Measurements from ENCODE around the gene CDC14B. TPM values are rescaled to one million over a fixed set of nuclear protein-coding genes. Genes with fewer than 3 reads are reported as not detected.
A peak's percentile ranks its signal among the peaks of the same experiment; 100 is the strongest.
"Not testable (repeated sequence)": the region's sequence is repeated elsewhere in the genome, so short reads cannot be mapped to it uniquely, and the experiment has no call there.

Gene CDC14B
- total and polyA plus RNA-seq, 2 experiments from 2014 or later: 48.5 to 49.4 TPM

GRCh38 chr9:96638606-96639364, 19.1 kb upstream of the CDC14B start:
- TF ChIP-seq, protein P1, sequence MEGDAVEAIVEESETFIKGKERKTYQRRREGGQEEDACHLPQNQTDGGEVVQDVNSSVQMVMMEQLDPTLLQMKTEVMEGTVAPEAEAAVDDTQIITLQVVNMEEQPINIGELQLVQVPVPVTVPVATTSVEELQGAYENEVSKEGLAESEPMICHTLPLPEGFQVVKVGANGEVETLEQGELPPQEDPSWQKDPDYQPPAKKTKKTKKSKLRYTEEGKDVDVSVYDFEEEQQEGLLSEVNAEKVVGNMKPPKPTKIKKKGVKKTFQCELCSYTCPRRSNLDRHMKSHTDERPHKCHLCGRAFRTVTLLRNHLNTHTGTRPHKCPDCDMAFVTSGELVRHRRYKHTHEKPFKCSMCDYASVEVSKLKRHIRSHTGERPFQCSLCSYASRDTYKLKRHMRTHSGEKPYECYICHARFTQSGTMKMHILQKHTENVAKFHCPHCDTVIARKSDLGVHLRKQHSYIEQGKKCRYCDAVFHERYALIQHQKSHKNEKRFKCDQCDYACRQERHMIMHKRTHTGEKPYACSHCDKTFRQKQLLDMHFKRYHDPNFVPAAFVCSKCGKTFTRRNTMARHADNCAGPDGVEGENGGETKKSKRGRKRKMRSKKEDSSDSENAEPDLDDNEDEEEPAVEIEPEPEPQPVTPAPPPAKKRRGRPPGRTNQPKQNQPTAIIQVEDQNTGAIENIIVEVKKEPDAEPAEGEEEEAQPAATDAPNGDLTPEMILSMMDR (IDR thresholded peaks at IDR 0.05; ENCODE audit: low read depth, low read length): no peak
- no peaks in the 10 kb centered on the region for H3K36me3 ChIP-seq
- DNase-seq (ENCODE audit: low read depth in 1 of 2, low spot score in 1 of 2): no peak
- H3K4me1 ChIP-seq (ENCODE audit: low read depth): peaks cover 6% of the 10 kb centered on the region
- H3K27me3 ChIP-seq: no peaks in the 10 kb centered on the region
- no peaks in the 10 kb centered on the region for H3K9me3 ChIP-seq (ENCODE audit: low read depth)
- H3K27ac ChIP-seq: no peak overlapping the region
- H3K4me3 ChIP-seq: no peak overlapping the region

GRCh38 chr9:96636368-96636767, 16.7 kb upstream of the CDC14B start:
- no peak for DNase-seq (ENCODE audit: low read depth in 1 of 2, low spot score in 1 of 2)
- no peaks in the 10 kb centered on the region for H3K27me3 ChIP-seq
- H3K9me3 ChIP-seq (ENCODE audit: low read depth): no peaks in the 10 kb centered on the region
- no peaks in the 10 kb centered on the region for H3K36me3 ChIP-seq
- no peak overlapping the region for H3K4me3 ChIP-seq
- H3K4me1 ChIP-seq (ENCODE audit: low read depth): peaks cover under 1% of the 10 kb centered on the region
- TF ChIP-seq, protein P1 (IDR thresholded peaks at IDR 0.05; ENCODE audit: low read depth, low read length): no peak
- no peak overlapping the region for H3K27ac ChIP-seq

GRCh38 chr9:96633579-96633978, 13.9 kb upstream of the CDC14B start:
- H3K27ac ChIP-seq; H3K9me3 ChIP-seq (ENCODE audit: low read depth); DNase-seq (ENCODE audit: low read depth in 1 of 2, low spot score in 1 of 2); H3K27me3 ChIP-seq; H3K4me3 ChIP-seq; H3K4me1 ChIP-seq (ENCODE audit: low read depth); H3K36me3 ChIP-seq: not testable (repeated sequence)

- Histone ChIP-seq H3K4me3 (no peak overlapping the region), H3K9me3 (ENCODE audit: low read depth) (no peaks in the 10 kb centered on the region), H3K36me3 (no peaks in the 10 kb centered on the region), H3K4me1 (ENCODE audit: low read depth) (peaks cover under 1% of the 10 kb centered on the region), H3K27me3 (no peaks in the 10 kb centered on the region), H3K27ac (no peak overlapping the region)
- no peak for DNase-seq (ENCODE audit: low read depth in 1 of 2, low spot score in 1 of 2)
- TF ChIP-seq, protein P1 (IDR thresholded peaks at IDR 0.05; ENCODE audit: low read depth, low read length): no peak
Measured at GRCh38 chr9:96626912-96627311, 7.3 kb upstream of the CDC14B start.

DNA sequence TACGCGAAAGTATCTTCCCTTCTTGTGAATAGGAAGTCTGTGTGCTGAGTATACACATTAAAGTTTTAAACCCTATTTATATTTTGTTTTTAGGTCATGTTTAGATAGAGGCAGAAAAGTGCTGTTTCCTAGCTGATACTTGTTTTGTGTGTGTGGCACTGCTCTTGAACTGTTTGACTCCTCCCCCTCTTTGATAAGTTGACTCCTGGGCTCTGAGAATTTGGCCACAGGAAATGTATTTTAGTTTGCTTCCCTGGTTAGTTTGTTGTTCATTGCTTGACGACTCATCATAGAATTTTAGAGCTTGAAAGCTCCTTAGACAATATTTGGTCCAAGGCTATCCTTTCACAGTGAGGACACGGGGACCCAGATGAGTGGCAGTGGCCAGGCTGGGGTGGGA, 2.0 kb upstream of the CDC14B start:
- no peak overlapping the region for H3K4me3 ChIP-seq

DNA sequence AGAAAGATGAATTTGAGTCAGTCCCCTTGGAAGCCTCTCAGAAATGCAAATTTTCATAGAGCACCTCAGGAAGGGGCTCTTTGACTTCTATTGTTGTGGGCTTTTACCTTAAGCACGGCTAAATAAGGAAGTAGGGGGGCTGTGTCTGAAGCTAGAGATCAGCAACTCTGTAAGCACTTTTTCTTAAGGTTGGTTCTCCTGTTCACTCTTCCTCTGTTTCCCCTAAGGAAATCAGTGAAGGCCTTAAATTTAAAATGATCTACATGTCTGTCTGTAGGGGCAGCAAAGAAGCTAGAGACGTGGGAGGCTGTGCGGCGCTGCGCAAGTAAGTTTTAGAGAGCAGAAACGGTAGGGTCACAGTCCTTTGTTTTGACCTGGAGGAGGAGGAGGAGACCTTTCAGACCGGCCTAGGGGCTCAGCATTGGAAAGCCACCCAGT, 1.2 kb upstream of the CDC14B start:
- H3K4me1 ChIP-seq (ENCODE audit: low read depth): peaks cover 24% of the 10 kb centered on the region
- H3K36me3 ChIP-seq: no peaks in the 10 kb centered on the region
- H3K27ac ChIP-seq: peak overlapping the region; percentile 84
- TF ChIP-seq, protein P1 (IDR thresholded peaks at IDR 0.05; ENCODE audit: low read depth, low read length): peak; percentile 14
- H3K9me3 ChIP-seq (ENCODE audit: low read depth): no peaks in the 10 kb centered on the region
- no peak overlapping the region for H3K4me3 ChIP-seq
- H3K27me3 ChIP-seq: no peaks in the 10 kb centered on the region
- DNase-seq (ENCODE audit: low read depth in 1 of 2, low spot score in 1 of 2): peak in 1 of 2 donors; percentile 39

More for the DNA sequence above, 2.0 kb upstream of the CDC14B start:
- H3K27me3 ChIP-seq: no peaks in the 10 kb centered on the region
- TF ChIP-seq, protein P1 (IDR thresholded peaks at IDR 0.05; ENCODE audit: low read depth, low read length): no peak
- peak; percentile 26 to 42 for DNase-seq (ENCODE audit: low read depth in 1 of 2, low spot score in 1 of 2)
- H3K9me3 ChIP-seq (ENCODE audit: low read depth): no peaks in the 10 kb centered on the region
- peak overlapping the region; percentile 84 for H3K27ac ChIP-seq
- H3K4me1 ChIP-seq (ENCODE audit: low read depth): peaks cover 24% of the 10 kb centered on the region
- no peaks in the 10 kb centered on the region for H3K36me3 ChIP-seq
